Sigmoid colon (tissue), 7 donors: Measurements from ENCODE around the gene MEAF6. TPM values are rescaled to one million over a fixed set of nuclear protein-coding genes. Genes with fewer than 3 reads are reported as not detected.
"Not testable (repeated sequence)": the region's sequence is repeated elsewhere in the genome, so short reads cannot be mapped to it uniquely, and the experiment has no call there.

Experiments
- DNase-seq: peaks from one replicate; pipeline ENCODE4 v3.0.0-alpha.2; 2019
- H3K27ac ChIP-seq, 4 donors: fragments of 200-600 bp; sonication (generic); one replicate each; pipeline ENCODE4 v1.5.1; 2016 to 2019; ENCODE audit warnings: mild to moderate bottlenecking in 1 of 4
- H3K27me3 ChIP-seq, 3 donors: fragments of 200-600 bp; sonication (generic); one replicate each; pipeline ENCODE4 v1.5.1; 2019; ENCODE audit warnings: mild to moderate bottlenecking in 1 of 3
- H3K36me3 ChIP-seq, 4 donors: fragments of 200-600 bp; sonication (generic); one replicate each; pipeline ENCODE4 v1.5.1; 2016 to 2019
- H3K4me1 ChIP-seq, 4 donors: fragments of 200-600 bp; sonication (generic); one replicate each; pipeline ENCODE4 v1.5.1; 2017 to 2019
- H3K4me3 ChIP-seq, 4 donors: fragments of 200-600 bp; sonication (generic); one replicate each; pipeline ENCODE4 v1.5.1; 2017 to 2019; ENCODE audit warnings: mild to moderate bottlenecking in 2 of 4, moderate library complexity in 1 of 4
- H3K9me3 ChIP-seq, 4 donors: fragments of 200-600 bp in 3 of 4; sonication (generic) in 3 of 4; one replicate each; pipeline versions ENCODE4 v1.5.1 to v1.6.1; 2013 to 2019
- CTCF ChIP-seq, 4 experiments: fragments of 450-650 bp in 3 of 4; fragments of 200-600 bp in 1 of 4; IDR thresholded peaks; one replicate each; pipeline ENCODE4 v1.5.1; 2016 to 2019; ENCODE audit warnings: antibody characterized with exemption in 4 of 4, mild to moderate bottlenecking in 3 of 4, moderate library complexity in 2 of 4
- EP300 ChIP-seq, 4 donors: sonication (generic); formaldehyde crosslinking; IDR thresholded peaks; one replicate each; pipeline ENCODE4 v1.6.1; 2017; ENCODE audit warnings: antibody characterized with exemption in 4 of 4
- POLR2A ChIP-seq, 2 donors: fragments of 450-650 bp; IDR thresholded peaks; one replicate each; pipeline ENCODE4 v1.6.1; 2016; ENCODE audit warnings: antibody characterized with exemption in 2 of 2, mild to moderate bottlenecking in 2 of 2, moderate library complexity in 2 of 2
- POLR2AphosphoS5 ChIP-seq, 4 donors: sonication (generic); formaldehyde crosslinking; IDR thresholded peaks; one replicate each; pipeline ENCODE4 v1.6.1; 2017; ENCODE audit warnings: antibody characterized with exemption in 4 of 4
- WGBS, 2 donors: extraction: QIAGEN DNeasy Blood & Tissue Kit; methylation state at CpG; one replicate each; pipeline ENCODE4 v1.1.7; 2013; 5-methylcytosine and 5-hydroxymethylcytosine counted together
- intact Hi-C: fragments of 100-400 bp; cut with DNase I; formaldehyde crosslinking; loops from one replicate; pipeline ENCODE4 v1.15.1; 2023
- polyA plus RNA-seq, 3 donors: library from polyadenylated mRNA; stranded (reverse); fragments of 200-250 nt; gene quantifications; one replicate each; pipeline ENCODE4 v1.2.3, GENCODE V29; 2013
- total RNA-seq, 4 donors: library from RNA; depleted of rRNA; stranded (reverse); fragments of >200 nt; gene quantifications; one replicate each; pipeline ENCODE4 v1.1.0, GENCODE V29; 2016
- donor health status: healthy with polysubstance abuse.
- donor health status: Bipolar disorder and iron deficiency.
- donor health status: healthy.

MEAF6 gene
- total and polyA plus RNA-seq, 7 donors: 43.0 to 84.5 (median 64.0) TPM

DNA sequence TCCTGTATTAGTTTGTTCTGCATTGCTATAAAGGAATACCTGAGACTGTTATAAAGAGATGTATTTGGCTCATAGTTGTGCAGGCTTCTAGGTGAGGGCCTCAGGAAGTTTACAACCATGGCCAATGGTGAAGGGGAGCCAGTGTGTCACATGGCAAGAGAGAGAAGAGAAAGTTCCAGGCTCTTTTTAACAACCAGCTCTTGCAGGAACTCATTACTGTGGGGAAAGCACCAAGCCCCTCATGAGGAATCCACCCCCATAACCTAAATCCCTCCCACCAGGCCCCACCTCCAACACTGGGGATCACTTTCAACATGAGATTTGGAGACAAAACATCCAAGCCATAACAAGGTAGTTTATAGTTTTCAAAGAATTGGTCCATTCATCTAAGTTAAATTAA lies 5.0 kb upstream of the MEAF6 start:
- Histone ChIP-seq H3K36me3 (no peaks in the 10 kb centered on the region), H3K4me3 (no peak overlapping the region), H3K27me3 (no peaks in the 10 kb centered on the region), H3K4me1 (peaks cover 0 to 5% (median 2%) of the 10 kb centered on the region in 4 donors), H3K9me3 (no peaks in the 10 kb centered on the region), H3K27ac (no peak overlapping the region)
- intact Hi-C loops: no loop called here
- peak; percentile 10 for DNase-seq
- no peak for TF ChIP-seq EP300 (IDR thresholded peaks at IDR 0.05)
- TF ChIP-seq POLR2AphosphoS5 (IDR thresholded peaks at IDR 0.05): no peak
- no peak for TF ChIP-seq POLR2A (IDR thresholded peaks at IDR 0.05)
- no peak for TF ChIP-seq CTCF (IDR thresholded peaks at IDR 0.05)

- DNase-seq, H3K27me3 ChIP-seq, H3K27ac ChIP-seq, H3K9me3 ChIP-seq, intact Hi-C loops, H3K4me3 ChIP-seq, H3K4me1 ChIP-seq, H3K36me3 ChIP-seq: not testable (repeated sequence)
- WGBS, 2 donors: 70 to 84% methylated on average over 15 of the region's 15 CpGs
These were observed 4.4 kb upstream of the MEAF6 start for GRCh38 chr1:37518929-37519328.

DNA sequence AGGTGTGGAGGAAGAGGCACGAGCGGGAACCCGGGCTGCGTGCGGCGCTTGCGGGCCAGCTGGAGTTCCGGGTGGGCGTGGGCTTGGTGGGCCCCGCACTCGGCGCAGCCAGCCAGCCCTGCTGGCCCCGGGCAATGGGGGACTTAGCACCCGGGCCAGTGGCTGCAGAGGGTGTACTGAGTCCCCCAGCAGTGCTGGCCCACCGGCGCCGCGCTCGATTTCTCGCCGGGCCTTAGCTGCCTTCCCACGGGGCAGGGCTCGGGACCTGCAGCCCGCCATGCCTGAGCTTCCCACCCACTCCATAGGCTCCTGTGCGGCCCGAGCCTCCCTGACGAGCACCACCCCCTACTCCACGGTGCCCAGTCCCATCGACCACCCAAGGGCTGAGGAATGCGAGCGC lies 3.7 kb upstream of the MEAF6 start:
- 97% methylated on average over 29 to 30 of the region's 31 CpGs for WGBS, 2 donors
- intact Hi-C loops, H3K36me3 ChIP-seq, H3K4me3 ChIP-seq, DNase-seq, H3K9me3 ChIP-seq, H3K27ac ChIP-seq, H3K27me3 ChIP-seq: not testable (repeated sequence)
- peaks cover 0 to 14% (median 9%) of the 10 kb centered on the region in 4 donors for H3K4me1 ChIP-seq

- no peaks in the 10 kb centered on the region for H3K9me3 ChIP-seq
- TF ChIP-seq CTCF (IDR thresholded peaks at IDR 0.05): no peak
- no peak for TF ChIP-seq POLR2A (IDR thresholded peaks at IDR 0.05)
- TF ChIP-seq POLR2AphosphoS5 (IDR thresholded peaks at IDR 0.05): no peak
- TF ChIP-seq EP300 (IDR thresholded peaks at IDR 0.05): no peak
- 88 to 91% methylated on average over 1 of the region's 1 CpG for WGBS, 2 donors
- intact Hi-C loops: no loop called here
- no peak overlapping the region for H3K4me3 ChIP-seq
- H3K4me1 ChIP-seq: peaks cover 0 to 21% (median 15%) of the 10 kb centered on the region in 4 donors
- peaks cover 0 to 8% (median 0%) of the 10 kb centered on the region in 4 donors for H3K36me3 ChIP-seq
- no peak overlapping the region for H3K27ac ChIP-seq
- no peaks in the 10 kb centered on the region for H3K27me3 ChIP-seq
- DNase-seq: no peak
These were observed 3.0 kb upstream of the MEAF6 start for GRCh38 chr1:37517569-37517968.

GRCh38 chr1:37515185-37516034 lies 844 bp upstream of the MEAF6 start:
- Histone ChIP-seq H3K36me3 (peaks cover 0 to 29% (median 0%) of the 10 kb centered on the region in 4 donors), H3K27me3 (no peaks in the 10 kb centered on the region), H3K4me3 (peak overlapping the region; percentile 50 to 99 (median 84)), H3K27ac (peak overlapping the region; percentile 92 to 98 (median 96)), H3K9me3 (no peaks in the 10 kb centered on the region), H3K4me1 (peaks cover 0 to 32% (median 20%) of the 10 kb centered on the region in 4 donors)
- TF ChIP-seq EP300 (IDR thresholded peaks at IDR 0.05): no peak
- no peak for TF ChIP-seq POLR2AphosphoS5 (IDR thresholded peaks at IDR 0.05)
- no peak for TF ChIP-seq CTCF (IDR thresholded peaks at IDR 0.05)
- no peak for TF ChIP-seq POLR2A (IDR thresholded peaks at IDR 0.05)
- DNase-seq: peak; percentile 20
- WGBS, 2 donors: 78 to 79% methylated on average over 18 of the region's 18 CpGs
- intact Hi-C loops: loop anchor here (2.0 kb wide), 1 partner anchor 61 kb away; no protein-coding TSS in a partner anchor
